HG02840 (cell line): ENCODE measurements around the gene CLEC16A.

Experiments used
- ATAC-seq: cut with Tn5 transposase; IDR thresholded peaks from one replicate; pipeline ENCODE4 v1.9.1; 2021; ENCODE audit warnings: mild to moderate bottlenecking, moderate library complexity, moderate number of reproducible peaks; ENCODE audit not compliant: unreplicated experiment, low FRiP score

Gene CLEC16A

GRCh38 chr16:11053916-11054460 lies 109.6 kb downstream of the CLEC16A start:
- no peak for ATAC-seq

DNA sequence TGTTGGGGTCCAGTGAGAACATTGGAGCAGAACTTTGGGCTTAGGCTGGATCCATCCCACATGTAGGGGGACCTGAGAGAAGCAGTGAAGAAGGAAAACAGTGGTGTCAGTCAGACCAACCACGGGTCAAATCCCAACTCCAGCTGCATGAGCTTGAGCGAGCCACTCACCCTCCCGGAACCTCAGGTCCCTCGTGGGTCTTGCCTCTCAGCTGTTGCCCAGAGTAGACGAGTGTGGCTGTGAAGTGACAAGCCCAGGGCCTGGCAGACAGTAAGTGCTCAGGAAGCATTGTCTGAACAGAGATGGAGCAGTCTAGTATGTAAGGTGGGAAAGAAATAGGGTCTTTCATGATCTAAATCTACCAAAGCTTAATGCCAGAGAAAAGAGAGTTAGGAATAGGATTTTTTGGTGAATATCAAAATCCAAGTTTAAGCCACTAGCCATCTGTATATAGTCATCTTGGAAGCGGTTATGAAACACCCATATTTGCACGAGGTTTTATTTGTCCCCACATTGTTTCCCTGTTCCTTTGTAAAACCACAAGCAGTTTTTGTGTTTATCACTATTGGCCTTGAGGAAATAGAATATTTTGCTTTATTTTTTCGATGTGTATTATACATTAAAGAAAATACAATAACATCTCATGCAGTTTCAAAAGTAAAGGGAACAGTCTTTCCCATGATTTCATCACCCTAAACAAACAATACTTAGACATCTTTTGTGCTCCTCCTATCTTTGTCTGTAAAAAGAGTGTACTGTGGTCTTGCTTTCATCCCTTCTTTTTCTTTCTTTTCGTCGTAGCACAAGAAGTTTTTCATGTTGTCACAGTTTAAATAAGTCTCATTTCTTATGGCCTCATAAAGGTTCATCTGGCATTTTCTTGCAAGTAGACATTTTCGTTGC lies 112.0 kb downstream of the CLEC16A start:
- no peak for ATAC-seq

- ATAC-seq: no peak
Observed at GRCh38 chr16:11056993-11057649, 112.8 kb downstream of the CLEC16A start.

DNA sequence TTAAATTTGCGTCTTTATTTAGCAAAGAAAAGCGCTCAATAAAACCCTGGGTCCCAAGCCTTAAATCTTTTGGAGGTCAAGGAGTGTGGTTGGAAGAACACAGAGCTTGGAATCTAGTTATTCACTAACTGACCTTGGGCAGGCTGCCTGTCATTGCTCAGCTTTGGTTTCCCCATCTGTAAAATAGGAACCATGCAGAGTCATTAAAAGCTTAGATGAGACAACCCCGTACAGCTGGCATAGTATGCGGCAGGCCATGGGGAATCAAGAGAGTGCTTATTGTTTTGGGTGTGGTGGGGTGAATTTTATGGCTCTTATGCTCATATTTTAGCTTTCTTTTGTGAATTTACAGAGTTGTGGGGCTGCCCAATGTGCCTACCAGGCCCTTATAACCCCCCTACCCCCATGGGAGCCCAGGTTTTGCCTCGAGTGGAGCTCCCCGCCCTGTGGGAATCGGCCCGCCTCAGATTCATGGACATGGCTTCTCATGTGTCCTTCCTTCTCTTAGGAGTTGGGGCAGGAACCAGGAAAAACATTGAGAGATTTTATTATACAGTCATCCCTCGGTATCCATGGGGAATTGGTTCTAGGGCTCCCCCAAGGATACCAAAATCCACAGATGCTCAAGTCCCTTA lies 113.5 kb downstream of the CLEC16A start:
- ATAC-seq: no peak

GRCh38 chr16:11058832-11059231 lies 114.5 kb downstream of the CLEC16A start:
- no peak for ATAC-seq

DNA sequence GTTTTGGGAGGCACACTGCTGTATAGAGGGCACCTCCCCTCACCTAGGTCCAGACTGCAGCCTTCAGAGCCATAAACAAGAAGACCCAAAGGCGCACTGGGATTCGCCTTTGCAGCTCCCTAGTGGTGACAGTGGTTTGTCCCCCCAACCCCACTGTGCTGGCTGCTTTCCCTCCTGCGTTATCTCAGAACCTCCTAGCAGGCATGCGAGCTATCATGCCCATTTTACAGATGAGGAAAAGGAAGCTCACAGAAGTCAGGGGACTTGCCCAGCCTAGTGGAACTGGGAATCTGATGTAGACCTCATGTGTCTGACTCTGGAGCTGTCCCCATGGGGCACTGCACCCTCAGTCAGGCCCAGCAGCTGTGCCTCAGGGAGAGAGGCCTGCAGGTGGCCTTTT lies 115.2 kb downstream of the CLEC16A start:
- no peak for ATAC-seq

DNA sequence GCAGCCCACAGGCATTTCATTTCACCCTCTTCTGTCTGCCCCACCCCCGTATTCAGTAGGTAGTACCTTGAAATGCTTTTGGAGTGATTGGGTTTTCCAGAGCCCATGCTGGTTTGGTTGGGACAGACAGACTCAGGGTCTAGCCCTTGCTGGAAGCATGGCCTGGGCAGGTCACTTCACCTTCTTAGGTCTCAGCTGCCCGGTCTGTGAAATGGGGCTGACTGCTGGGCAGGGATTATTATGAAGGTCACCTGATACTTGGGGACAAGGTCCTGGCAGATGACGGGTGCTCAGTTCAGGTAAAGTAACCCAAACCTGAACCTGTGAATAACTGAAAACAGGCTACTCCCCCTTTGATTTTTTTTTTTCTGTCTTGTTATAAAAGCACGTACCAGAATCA lies 116.0 kb downstream of the CLEC16A start:
- no peak for ATAC-seq

DNA sequence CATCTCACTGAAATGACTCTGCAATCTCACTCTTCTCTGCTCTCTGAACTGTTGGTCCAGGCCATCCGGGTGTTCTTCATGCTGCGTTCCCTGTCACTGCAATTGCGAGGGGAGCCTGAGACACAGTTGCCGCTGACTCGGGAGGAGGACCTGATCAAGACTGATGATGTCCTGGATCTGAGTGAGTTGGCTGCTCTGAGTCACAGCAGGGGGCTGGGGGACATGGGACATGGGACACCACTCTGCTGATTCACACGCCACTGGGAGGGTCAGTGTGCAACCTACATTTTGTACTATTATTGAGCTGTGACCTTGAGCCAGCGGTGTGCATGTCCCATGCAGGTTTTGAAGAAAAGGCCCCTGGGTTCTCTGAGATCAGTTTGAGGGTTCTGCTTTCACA lies 116.5 kb downstream of the CLEC16A start:
- no peak for ATAC-seq

- ATAC-seq: no peak
Observed at GRCh38 chr16:11061629-11062270, 117.4 kb downstream of the CLEC16A start.

- no peak for ATAC-seq
Observed at GRCh38 chr16:11063448-11064201, 119.3 kb downstream of the CLEC16A start.

GRCh38 chr16:11064202-11064540 lies 119.8 kb downstream of the CLEC16A start:
- ATAC-seq: no peak

DNA sequence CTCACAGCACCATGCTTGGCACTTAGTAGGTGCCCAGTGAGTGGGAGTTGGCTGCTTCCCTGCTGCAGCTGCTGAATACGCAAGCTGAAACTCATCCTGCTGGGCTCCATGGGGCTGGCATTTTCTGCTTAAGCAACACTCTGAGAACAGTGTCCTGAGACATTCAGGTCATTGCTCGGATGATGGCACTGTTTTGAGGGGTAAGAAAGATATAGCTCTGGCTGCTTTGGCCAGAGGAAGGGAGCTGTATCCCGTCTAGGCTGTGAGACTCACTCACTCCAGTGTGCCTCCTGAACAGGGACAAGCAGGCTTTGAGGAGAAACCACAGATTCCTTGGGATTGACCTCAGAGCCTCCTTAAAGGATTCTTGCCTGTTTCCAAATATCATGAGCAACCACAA lies 120.5 kb downstream of the CLEC16A start:
- ATAC-seq: no peak

- ATAC-seq: no peak
Observed at GRCh38 chr16:11066261-11066870, 122.0 kb downstream of the CLEC16A start.

- no peak for ATAC-seq
Observed at GRCh38 chr16:11067266-11067665, 122.9 kb downstream of the CLEC16A start.

- ATAC-seq: no peak
Observed at GRCh38 chr16:11067697-11068141, 123.4 kb downstream of the CLEC16A start.

DNA sequence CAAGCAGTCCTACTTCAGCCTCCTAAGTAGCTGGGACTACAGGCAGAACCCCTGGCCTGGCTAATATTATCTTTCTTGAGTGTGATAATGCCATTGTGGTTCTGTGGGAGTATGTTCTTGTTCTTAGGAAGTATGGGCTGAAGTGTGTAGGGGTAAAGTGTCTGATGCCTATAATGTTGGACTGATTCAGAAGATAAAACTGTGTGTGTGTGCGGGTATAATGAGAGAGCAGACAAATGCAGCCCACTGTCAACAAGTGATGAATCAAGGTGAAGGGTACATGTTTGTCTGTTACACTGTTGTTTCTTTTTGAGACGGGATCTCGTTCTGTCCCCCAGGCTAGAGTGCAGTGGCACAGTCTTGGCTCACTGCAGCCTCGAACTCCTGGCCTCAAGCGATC lies 127.5 kb downstream of the CLEC16A start:
- no peak for ATAC-seq

GRCh38 chr16:11072420-11073153 lies 128.2 kb downstream of the CLEC16A start:
- ATAC-seq: no peak

- ATAC-seq: no peak
Observed at GRCh38 chr16:11073407-11073999, 129.1 kb downstream of the CLEC16A start.
